BJ (cell line): ENCODE data around the gene NEGR1. TPM values are rescaled to one million over a fixed set of nuclear protein-coding genes. Genes with fewer than 3 reads are reported as not detected.

Experiments
- CTCF ChIA-PET: fragments of 350-600 bp; formaldehyde crosslinking; extraction: SDS; loops from one replicate; lab custom pipeline; 2021; ENCODE audit warnings: antibody characterized with exemption, inconsistent platforms; lab: Yijun Ruan, JAX
- POLR2A ChIA-PET: fragments of 300-600 bp; sonication (Branson Sonifier 250); formaldehyde crosslinking; extraction: SDS; loops from one replicate; lab custom pipeline; 2021; ENCODE audit warnings: antibody characterized with exemption; lab: Charles Lee
- DNase-seq: peaks from one replicate; pipeline ENCODE4 v3.0.0-alpha.2; 2011; ENCODE audit warnings: low read depth
- H3K27me3 ChIP-seq: 2 replicates; pipeline ENCODE4 v1.6.0; 2011; ENCODE audit warnings: low read length; ENCODE audit not compliant: control insufficient read depth, insufficient read depth
- H3K36me3 ChIP-seq: 2 replicates; pipeline ENCODE4 v1.5.1; 2011; ENCODE audit warnings: low read length; ENCODE audit not compliant: control insufficient read depth, insufficient read depth
- H3K4me3 ChIP-seq: 2 replicates; pipeline ENCODE4 v1.5.1; 2011; ENCODE audit warnings: low read depth, mild to moderate bottlenecking, control low read depth, low read length
- CTCF ChIP-seq: IDR thresholded peaks from 2 replicates; pipeline ENCODE4 v1.5.1; 2011; ENCODE audit warnings: low read depth, mild to moderate bottlenecking, control low read depth, inconsistent platforms, low read length, moderate library complexity; ENCODE audit not compliant: insufficient read depth
- polyA plus RNA-seq: library from polyadenylated mRNA; depleted of rRNA; stranded (reverse); fragments of >200 nt; gene quantifications from 2 replicates; pipeline ENCODE4 v1.2.3, GENCODE V29; 2011

Gene NEGR1
- polyA plus RNA-seq, 1 experiment: 15.4 TPM

GRCh38 chr1:71393301-71393700, 889.0 kb downstream of the NEGR1 start:
- CTCF ChIA-PET: no interaction called here
- Histone ChIP-seq H3K27me3 (no peaks in the 10 kb centered on the region), H3K4me3 (no peak overlapping the region), H3K36me3 (no peaks in the 10 kb centered on the region)
- POLR2A ChIA-PET: no interaction called here
- no peak for TF ChIP-seq CTCF
- DNase-seq: no peak

GRCh38 chr1:71390518-71390917, 891.8 kb downstream of the NEGR1 start:
- ChIA-PET CTCF (no interaction called here), POLR2A (no interaction called here)
- no peaks in the 10 kb centered on the region for H3K36me3 ChIP-seq
- H3K27me3 ChIP-seq: no peaks in the 10 kb centered on the region
- H3K4me3 ChIP-seq: no peak overlapping the region
- no peak for DNase-seq
- TF ChIP-seq CTCF: no peak

- POLR2A ChIA-PET: no interaction called here
- Histone ChIP-seq H3K36me3 (no peaks in the 10 kb centered on the region), H3K4me3 (no peak overlapping the region), H3K27me3 (no peaks in the 10 kb centered on the region)
- TF ChIP-seq CTCF: no peak
- no peak for DNase-seq
- CTCF ChIA-PET: interaction anchor here (0.6 kb wide), 2 partner anchors 18 to 272 kb away, joined by 3 to 6 read pairs; no protein-coding TSS in a partner anchor
Measured at GRCh38 chr1:71377886-71378285, 904.5 kb downstream of the NEGR1 start.

GRCh38 chr1:71372496-71372895, 909.8 kb downstream of the NEGR1 start:
- no peak for TF ChIP-seq CTCF
- ChIA-PET POLR2A (no interaction called here), CTCF (no interaction called here)
- no peak for DNase-seq
- H3K27me3 ChIP-seq: no peaks in the 10 kb centered on the region
- no peaks in the 10 kb centered on the region for H3K36me3 ChIP-seq
- H3K4me3 ChIP-seq: no peak overlapping the region

GRCh38 chr1:71371581-71371980, 910.8 kb downstream of the NEGR1 start:
- Histone ChIP-seq H3K4me3 (no peak overlapping the region), H3K27me3 (no peaks in the 10 kb centered on the region), H3K36me3 (no peaks in the 10 kb centered on the region)
- TF ChIP-seq CTCF: no peak
- CTCF ChIA-PET: no interaction called here
- POLR2A ChIA-PET: no interaction called here
- DNase-seq: no peak
